ENCODE data around the gene CCDC30.

The CCDC30 gene

GRCh38 chr1:42587753-42588152 is 124.7 kb downstream of the CCDC30 start:
- Histone ChIP-seq H3K36me3 (ENCODE audit: insufficient read depth, low read length) (no peaks in the 10 kb centered on the region), H3K4me3 (ENCODE audit: low read depth, low read length, poor library complexity, severe bottlenecking) (no peak overlapping the region), H2AFZ (ENCODE audit: low read length) (no peak overlapping the region), H3K4me1 (ENCODE audit: insufficient read depth, low read length, severe bottlenecking) (no peaks in the 10 kb centered on the region), H3F3A (ENCODE audit: insufficient read depth, low read length) (no peaks in the 10 kb centered on the region), H3K27me3 (ENCODE audit: insufficient read depth, low read length) (no peaks in the 10 kb centered on the region), H3K4me2 (ENCODE audit: low read length) (no peak overlapping the region), H3K79me2 (ENCODE audit: insufficient read depth, low read length) (no peaks in the 10 kb centered on the region), H3K27ac (ENCODE audit: low read depth, low read length, poor library complexity, severe bottlenecking) (no peak overlapping the region), H3K9me3 (ENCODE audit: low read length) (peaks cover 12% of the 10 kb centered on the region), H4K20me1 (ENCODE audit: insufficient read depth, low read length) (no peaks in the 10 kb centered on the region), H3K9ac (ENCODE audit: low read length) (no peak overlapping the region), H3K9me2 (ENCODE audit: low read depth, low read length) (no peaks in the 10 kb centered on the region)
- TF ChIP-seq CTCF (IDR thresholded peaks at IDR 0.05; ENCODE audit: low read length) = no peak
- TF ChIP-seq EZH2 (IDR thresholded peaks at IDR 0.05; ENCODE audit: borderline replicate concordance, low read length) = no peak

- Histone ChIP-seq H3K9me3 (ENCODE audit: low read length) (peaks cover 6% of the 10 kb centered on the region), H3K79me2 (ENCODE audit: insufficient read depth, low read length) (no peaks in the 10 kb centered on the region), H3F3A (ENCODE audit: insufficient read depth, low read length) (no peaks in the 10 kb centered on the region), H3K4me2 (ENCODE audit: low read length) (no peak overlapping the region), H3K27ac (ENCODE audit: low read depth, low read length, poor library complexity, severe bottlenecking) (no peak overlapping the region), H4K20me1 (ENCODE audit: insufficient read depth, low read length) (no peaks in the 10 kb centered on the region), H3K9me2 (ENCODE audit: low read depth, low read length) (no peaks in the 10 kb centered on the region), H3K36me3 (ENCODE audit: insufficient read depth, low read length) (no peaks in the 10 kb centered on the region), H2AFZ (ENCODE audit: low read length) (no peak overlapping the region), H3K4me1 (ENCODE audit: insufficient read depth, low read length, severe bottlenecking) (no peaks in the 10 kb centered on the region), H3K4me3 (ENCODE audit: low read depth, low read length, poor library complexity, severe bottlenecking) (no peak overlapping the region), H3K27me3 (ENCODE audit: insufficient read depth, low read length) (no peaks in the 10 kb centered on the region; the same call in 1 of the 2 replicates), H3K9ac (ENCODE audit: low read length) (no peak overlapping the region)
- no peak for TF ChIP-seq CTCF (IDR thresholded peaks at IDR 0.05; ENCODE audit: low read length)
These were observed 129.7 kb downstream of the CCDC30 start for GRCh38 chr1:42592811-42593210.

GRCh38 chr1:42593486-42594100 is 130.5 kb downstream of the CCDC30 start:
- Histone ChIP-seq H4K20me1 (ENCODE audit: insufficient read depth, low read length) (no peaks in the 10 kb centered on the region), H3K36me3 (ENCODE audit: insufficient read depth, low read length) (no peaks in the 10 kb centered on the region), H3K9me3 (ENCODE audit: low read length) (no peaks in the 10 kb centered on the region), H3K27ac (ENCODE audit: low read depth, low read length, poor library complexity, severe bottlenecking) (no peak overlapping the region), H3K9ac (ENCODE audit: low read length) (no peak overlapping the region), H3F3A (ENCODE audit: insufficient read depth, low read length) (no peaks in the 10 kb centered on the region), H3K79me2 (ENCODE audit: insufficient read depth, low read length) (no peaks in the 10 kb centered on the region), H3K4me2 (ENCODE audit: low read length) (no peak overlapping the region), H3K4me1 (ENCODE audit: insufficient read depth, low read length, severe bottlenecking) (no peaks in the 10 kb centered on the region), H3K27me3 (ENCODE audit: insufficient read depth, low read length) (no peaks in the 10 kb centered on the region; the same call in 1 of the 2 replicates), H3K9me2 (ENCODE audit: low read depth, low read length) (no peaks in the 10 kb centered on the region), H2AFZ (ENCODE audit: low read length) (no peak overlapping the region), H3K4me3 (ENCODE audit: low read depth, low read length, poor library complexity, severe bottlenecking) (no peak overlapping the region)
- TF ChIP-seq CTCF (IDR thresholded peaks at IDR 0.05; ENCODE audit: low read length) = no peak
- no peak for TF ChIP-seq EZH2 (IDR thresholded peaks at IDR 0.05; ENCODE audit: borderline replicate concordance, low read length)

All from OCI-LY1 (cell line).